CD4-positive, alpha-beta T cell treated with Interferon alpha-2 for 1 hour (primary cell): ENCODE data around the gene PHF19.

Experiments
- DNase-seq, 2 donors: peaks; one replicate each; pipeline ENCODE4 v3.0.0-alpha.2; 2020 to 2022

The PHF19 gene

GRCh38 chr9:120876842-120877240 is at the start of gene PHF19:
Gene PHF19 (minus strand): TSS chr9:120877188. CDS start chr9:120874741, 2,447 bp downstream.
- DNase-seq, result no peak

- DNase-seq, result peak in 1 of 2 donors; percentile 64
Observed at GRCh38 chr9:120926397-120926928, 49.5 kb upstream of the PHF19 start, which contains the start of gene TRAF1. Gene TRAF1 (minus strand): TSS chr9:120926796. CDS start chr9:120926075, 721 bp downstream.

- peak; percentile 86 to 92 for DNase-seq
Observed at GRCh38 chr9:120925535-120926396, 48.8 kb upstream of the PHF19 start.

GRCh38 chr9:120924698-120925534 is 47.9 kb upstream of the PHF19 start:
- DNase-seq, result peak in 1 of 2 donors; percentile 67

GRCh38 chr9:120923620-120924328 is 46.8 kb upstream of the PHF19 start:
- peak in 1 of 2 donors; percentile 37 for DNase-seq

GRCh38 chr9:120922404-120923195 is 45.6 kb upstream of the PHF19 start:
- DNase-seq, result peak in 1 of 2 donors; percentile 22

GRCh38 chr9:120921661-120922181 is 44.7 kb upstream of the PHF19 start:
- peak in 1 of 2 donors; percentile 41 for DNase-seq

- peak in 1 of 2 donors; percentile 45 for DNase-seq
Observed at GRCh38 chr9:120920806-120921178, 43.8 kb upstream of the PHF19 start.

GRCh38 chr9:120919843-120920805 is 43.1 kb upstream of the PHF19 start:
- peak in 1 of 2 donors; percentile 57 for DNase-seq

GRCh38 chr9:120918931-120919842 is 42.2 kb upstream of the PHF19 start:
- DNase-seq, result peak in 1 of 2 donors; percentile 25

GRCh38 chr9:120917929-120918762 is 41.2 kb upstream of the PHF19 start:
- peak in 1 of 2 donors; percentile 38 for DNase-seq

GRCh38 chr9:120916991-120917880 is 40.2 kb upstream of the PHF19 start:
- peak in 1 of 2 donors; percentile 13 for DNase-seq

GRCh38 chr9:120916588-120916987 is 39.6 kb upstream of the PHF19 start:
- DNase-seq, result peak in 1 of 2 donors; percentile 18

- DNase-seq, result peak in 1 of 2 donors; percentile 67
Observed at GRCh38 chr9:120915854-120916470, 39.0 kb upstream of the PHF19 start.

- DNase-seq, result no peak
Observed at GRCh38 chr9:120914953-120915352, 38.0 kb upstream of the PHF19 start.

- DNase-seq, result no peak
Observed at GRCh38 chr9:120914396-120914795, 37.4 kb upstream of the PHF19 start.
